ENCODE data around the gene SPATS2L. TPM values are rescaled to one million over a fixed set of nuclear protein-coding genes. Genes with fewer than 3 reads are reported as not detected.

Gene SPATS2L
- polyA plus RNA-seq, 2 of the 4 experiments (the other 2 are of a cell fraction): 85.2 to 202 TPM

- TF ChIP-seq MAX (IDR thresholded peaks at IDR 0.05) (no peak), ZC3H11A (IDR thresholded peaks at IDR 0.05) (no peak), HES2 (IDR thresholded peaks at IDR 0.05) (no peak), MAZ (IDR thresholded peaks at IDR 0.05; ENCODE audit: borderline replicate concordance, low read depth, low read length) (no peak), BCL3 (IDR thresholded peaks at IDR 0.05) (no peak)
Measured at GRCh38 chr2:200422071-200422470, 115.6 kb downstream of the SPATS2L start (continued).

GRCh38 chr2:200422532-200423261 is 116.2 kb downstream of the SPATS2L start:
- TF ChIP-seq RAD21 (conservative IDR thresholded peaks at IDR 0.05 in 1 of 2, IDR thresholded peaks at IDR 0.05 in 1 of 2): 0 out of 5 replicates have a peak, but pooled peaks of 1 of the 2 experiments have one; percentile 13
- TF ChIP-seq MYC (IDR thresholded peaks at IDR 0.05; ENCODE audit: borderline replicate concordance, low read length): no peak
- TF ChIP-seq SMC3 (IDR thresholded peaks at IDR 0.05): 0 out of 3 replicates have a peak, but pooled peaks have one; percentile 10
- TF ChIP-seq CTCF (IDR thresholded peaks at IDR 0.05): peak; percentile 16; the same call in 1 of the 3 replicates
- ChIA-PET CTCF (interaction anchor here (0.7 to 3.6 kb wide), 3 partner anchors 49 to 658 kb away, joined by 3 to 17 read pairs (median 4); no protein-coding TSS in a partner anchor), POLR2A (no interaction called here)
- Histone ChIP-seq H3K27ac (no peak overlapping the region), H3K4me2 (no peak overlapping the region), H3K4me3 (no peak overlapping the region), H3K4me1 (peaks cover 5% of the 10 kb centered on the region; the same call in 2 of the 3 replicates), H3K9me3 (no peaks in the 10 kb centered on the region)
- WGBS (ENCODE audit: missing lambda C conversion rate): 89% methylated on average over 7 of the region's 7 CpGs
- FAIRE-seq: no peak
- DNase-seq (ENCODE audit: low read depth in 1 of 2, low spot score in 1 of 2): no peak
- peak in 1 of 2 experiments; percentile 46; a peak in 1 of 6 replicates for ATAC-seq

- DNase-seq (ENCODE audit: low read depth in 1 of 2, low spot score in 1 of 2): no peak
- Histone ChIP-seq H3K27ac (no peak overlapping the region), H3K4me3 (no peak overlapping the region), H3K4me1 (peaks cover 5% of the 10 kb centered on the region; the same call in 2 of the 3 replicates), H3K9me3 (no peaks in the 10 kb centered on the region), H3K4me2 (no peak overlapping the region)
- ChIA-PET CTCF (interaction anchor here (0.8 to 3.6 kb wide), 4 partner anchors 18 to 280 kb away, joined by 3 to 17 read pairs (median 4); no protein-coding TSS in a partner anchor), POLR2A (no interaction called here)
- FAIRE-seq: no peak
- no peak for ATAC-seq
- WGBS (ENCODE audit: missing lambda C conversion rate): 91% methylated on average over 2 of the region's 2 CpGs
- TF ChIP-seq HOXB5 (CRISPR knock-in tag; IDR thresholded peaks at IDR 0.05): no peak
- TF ChIP-seq ELK1 (IDR thresholded peaks at IDR 0.05; ENCODE audit: low read depth, low read length): no peak
- TF ChIP-seq MAX (IDR thresholded peaks at IDR 0.05): no peak
- TF ChIP-seq CBX2 (IDR thresholded peaks at IDR 0.05; ENCODE audit: borderline replicate concordance, low read depth): no peak
- no peak for TF ChIP-seq RARB (CRISPR knock-in tag; IDR thresholded peaks at IDR 0.05)
- no peak for TF ChIP-seq BHLHE40 (IDR thresholded peaks at IDR 0.05; ENCODE audit: low read depth, low read length)
- TF ChIP-seq E2F6 (IDR thresholded peaks at IDR 0.05; ENCODE audit: borderline replicate concordance, low read depth): no peak
- TF ChIP-seq POLR2A (IDR thresholded peaks at IDR 0.05; ENCODE audit: low read length): no peak
- TF ChIP-seq GATA3 (IDR thresholded peaks at IDR 0.05; ENCODE audit: borderline replicate concordance): no peak
- TF ChIP-seq BCL3 (IDR thresholded peaks at IDR 0.05): no peak
- no peak for TF ChIP-seq EHF (CRISPR knock-in tag; IDR thresholded peaks at IDR 0.05)
- no peak for TF ChIP-seq KDM5A (IDR thresholded peaks at IDR 0.05)
- no peak for TF ChIP-seq NPAS2 (CRISPR knock-in tag; IDR thresholded peaks at IDR 0.05; ENCODE audit: borderline replicate concordance)
- TF ChIP-seq JUN (IDR thresholded peaks at IDR 0.05): no peak
- TF ChIP-seq ATOH8 (CRISPR knock-in tag; IDR thresholded peaks at IDR 0.05; ENCODE audit: low read depth): no peak
- TF ChIP-seq EHMT2 (IDR thresholded peaks at IDR 0.05; ENCODE audit: low read depth): no peak
Measured at GRCh38 chr2:200423541-200423940, 117.0 kb downstream of the SPATS2L start.

Measured in A549 (cell line).